ENCODE measurements around the gene FAXC. TPM values are rescaled to one million over a fixed set of nuclear protein-coding genes. Genes with fewer than 3 reads are reported as not detected.

FAXC gene
- total and polyA plus RNA-seq, 2 of the 8 experiments (the other 6 are each of a cell fraction or from before 2014, with no cell fraction given) = 23.2 to 29.8 TPM

- no peak overlapping the region for H4K5ac ChIP-seq (ENCODE audit: insufficient read length, low read depth, low read length)
- no peak overlapping the region for H4K91ac ChIP-seq (replicated peaks; ENCODE audit: insufficient read length, low read length)
- peaks cover 8% of the 10 kb centered on the region for H3K23me2 ChIP-seq (ENCODE audit: low read depth, low read length)
- H3K79me1 ChIP-seq (ENCODE audit: low read depth, low read length) = no peaks in the 10 kb centered on the region; the same call in 1 of the 2 replicates
- H2AFZ ChIP-seq (ENCODE audit: low read length) = no peak overlapping the region
- H4K8ac ChIP-seq (ENCODE audit: extremely low read depth, insufficient read depth, low read length) = no peak overlapping the region
- no peak overlapping the region for H2AK5ac ChIP-seq (ENCODE audit: low read depth, low read length)
- TF ChIP-seq SAP30 (IDR thresholded peaks at IDR 0.05; ENCODE audit: insufficient read depth, insufficient replicate concordance, low read length) (no peak), MAX (IDR thresholded peaks at IDR 0.05) (no peak), RXRA (IDR thresholded peaks at IDR 0.05; ENCODE audit: insufficient read depth, low read depth, low read length) (no peak), CTCF (IDR thresholded peaks at IDR 0.05; ENCODE audit: control extremely low read depth in 1 of 3, insufficient read depth in 1 of 3, low read depth in 1 of 3, low read length in 3 of 3) (no peak), BACH1 (IDR thresholded peaks at IDR 0.05; ENCODE audit: low read length) (no peak), KDM1A (IDR thresholded peaks at IDR 0.05; ENCODE audit: borderline replicate concordance, low read length) (no peak), KDM4A (IDR thresholded peaks at IDR 0.05; ENCODE audit: low read depth, low read length, severe bottlenecking) (no peak), SP1 (IDR thresholded peaks at IDR 0.05; ENCODE audit: low read depth, low read length) (no peak), SUZ12 (IDR thresholded peaks at IDR 0.05; ENCODE audit: low read length) (no peak)
- no peak overlapping the region for H2BK120ac ChIP-seq (replicated peaks; ENCODE audit: low read depth, low read length)
- no peak overlapping the region for H2BK12ac ChIP-seq (ENCODE audit: low read depth, low read length)
- no peaks in the 10 kb centered on the region for H3K9me3 ChIP-seq (ENCODE audit: insufficient read depth in 2 of 2, low read depth in 1 of 2, low read length in 1 of 2)
- H2BK5ac ChIP-seq (ENCODE audit: low read depth, low read length) = no peak overlapping the region
- no peak overlapping the region for H3K23ac ChIP-seq (ENCODE audit: insufficient read length)
- H3K4me1 ChIP-seq (replicated peaks in 1 of 4; ENCODE audit: control insufficient read depth in 3 of 4, insufficient read depth in 4 of 4, low read length in 3 of 4) = peaks cover 0 to 15% (median 8%) of the 10 kb centered on the region in 4 experiments; a peak in 6 of 7 replicates
- 83% methylated on average over 9 of the region's 10 CpGs; no CpG with 5 or more reads in 1 of the 2 experiments for WGBS, 2 experiments (ENCODE audit: extremely low coverage in 1 of 2, insufficient coverage in 1 of 2, insufficient read length in 1 of 2, insufficient replicate concordance in 2 of 2, low coverage in 1 of 2, low lambda C conversion rate in 2 of 2, missing lambda C conversion rate in 1 of 2)
- no peak overlapping the region for H3K18ac ChIP-seq (ENCODE audit: extremely low read depth, low read length)
- no peak overlapping the region for H2BK20ac ChIP-seq (ENCODE audit: low read length)
- DNase-seq (ENCODE audit: low read depth in 1 of 2, low spot score in 2 of 2) = no peak
- FAIRE-seq = no peak
- H3K36me3 ChIP-seq (ENCODE audit: control insufficient read depth in 2 of 4, insufficient read depth in 4 of 4, low read length in 3 of 4) = peaks cover 0 to 3% (median 0%) of the 10 kb centered on the region in 4 experiments; a peak in 2 of 8 replicates
- no peaks in the 10 kb centered on the region; a peak in 1 of 7 replicates for H3K27me3 ChIP-seq (replicated peaks in 1 of 4; ENCODE audit: control insufficient read depth in 3 of 4, extremely low read depth in 1 of 4, insufficient read depth in 3 of 4, low read length in 3 of 4)
- H3K4me3 ChIP-seq (ENCODE audit: extremely low read depth in 1 of 4, insufficient read depth in 2 of 4, low read depth in 3 of 4, low read length in 4 of 4) = no peak overlapping the region
- no peak overlapping the region for H3K9ac ChIP-seq (replicated peaks in 1 of 4; ENCODE audit: extremely low read depth in 1 of 4, low read depth in 3 of 4, low read length in 3 of 4)
- H3K79me2 ChIP-seq (ENCODE audit: control insufficient read depth in 1 of 2, insufficient read depth in 2 of 2, low read length in 2 of 2) = peaks cover 0 to 9% of the 10 kb centered on the region in 2 experiments; a peak in 1 of 4 replicates
- ChIA-PET POLR2A (ENCODE audit: partially characterized antibody) (interaction anchor here (0.5 to 4.2 kb wide), 3 partner anchors 8 to 1206 kb away, joined by 3 to 34 read pairs (median 3); no protein-coding TSS in a partner anchor), CTCF (ENCODE audit: partially characterized antibody) (interaction anchor here (0.6 to 5.2 kb wide), 6 partner anchors 16 to 227 kb away, joined by 3 to 39 read pairs (median 4); partner anchors contain the start of gene PNISR)
- H3K56ac ChIP-seq (replicated peaks; ENCODE audit: insufficient read length, low read depth, low read length) = no peak overlapping the region
- no peak overlapping the region for H2BK15ac ChIP-seq (ENCODE audit: low read length)
- H3K27ac ChIP-seq (ENCODE audit: low read depth, low read length) = no peak overlapping the region
- no peaks in the 10 kb centered on the region for H4K20me1 ChIP-seq (replicated peaks in 1 of 2; ENCODE audit: control insufficient read depth in 1 of 2, insufficient read depth in 2 of 2, low read length in 2 of 2)
- no peak overlapping the region for H3K4ac ChIP-seq (replicated peaks; ENCODE audit: insufficient read length, low read depth, low read length)
- H3K4me2 ChIP-seq (ENCODE audit: insufficient read depth in 1 of 2, low read depth in 2 of 2, low read length in 2 of 2) = no peak overlapping the region
- no peak overlapping the region for H3K14ac ChIP-seq (ENCODE audit: insufficient read length)
These were observed 2.9 kb downstream of the FAXC start for GRCh38 chr6:99346595-99346994.
